Erythroblast (primary cell): ENCODE measurements around the gene PLEKHO2.

Experiments
- DNase-seq, 2 experiments: peaks; one replicate each; lab custom pipeline; 2025; lab: John Stamatoyannopoulos, UW
- GATA1 ChIP-seq: IDR thresholded peaks from 2 replicates; pipeline ENCODE4 v1.6.1; 2011; ENCODE audit warnings: low read depth, mild to moderate bottlenecking, control low read depth, low read length, moderate library complexity
- POLR2A ChIP-seq: IDR thresholded peaks from 2 replicates; pipeline ENCODE4 v1.6.1; 2011; ENCODE audit warnings: mild to moderate bottlenecking, low read length

Gene PLEKHO2

GRCh38 chr15:64897345-64897985 lies 55.8 kb downstream of the PLEKHO2 start:
- TF ChIP-seq POLR2A: no peak
- no peak for TF ChIP-seq GATA1
- peak; percentile 42 to 52 for DNase-seq

GRCh38 chr15:64898406-64898805 lies 56.7 kb downstream of the PLEKHO2 start:
- TF ChIP-seq GATA1 (no peak), POLR2A (no peak)
- no peak for DNase-seq

DNA sequence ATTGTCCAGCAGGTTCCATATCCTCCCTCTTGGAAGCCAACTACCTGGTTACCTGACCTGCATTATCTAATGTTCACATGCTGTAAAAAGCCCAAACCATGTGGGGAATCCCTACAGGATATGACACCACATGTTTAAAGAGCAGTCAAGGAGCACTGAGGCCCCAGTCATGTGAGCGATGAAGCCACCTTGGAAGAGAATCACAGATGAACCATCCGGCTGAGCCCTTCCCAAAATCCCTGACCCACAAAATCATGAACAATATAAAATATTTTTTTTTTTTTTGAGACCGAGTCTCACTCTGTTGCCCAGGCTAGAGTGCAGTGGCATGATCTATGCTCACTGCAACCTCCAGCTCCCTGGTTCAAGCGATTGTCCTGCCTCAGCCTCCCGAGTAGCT lies 59.4 kb downstream of the PLEKHO2 start:
- no peak for TF ChIP-seq POLR2A
- TF ChIP-seq GATA1: no peak
- no peak for DNase-seq

DNA sequence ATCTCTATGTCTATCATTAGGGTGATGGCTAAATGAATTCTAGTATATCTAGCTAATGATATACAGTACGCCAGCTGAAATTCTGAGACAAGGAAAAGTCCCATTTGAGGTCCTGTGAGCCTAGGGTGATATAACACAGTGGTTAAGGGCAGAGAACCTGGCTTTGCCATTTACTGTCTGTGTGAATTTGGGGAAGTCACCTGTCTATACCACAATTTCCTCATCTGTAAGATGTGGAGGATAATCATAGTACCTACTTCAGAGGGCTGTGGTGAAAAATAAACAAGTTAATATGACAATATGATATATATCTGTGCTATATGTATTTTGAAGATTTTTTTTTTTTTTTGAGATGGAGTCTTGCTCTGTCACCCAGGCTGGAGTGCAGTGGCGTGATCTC lies 60.2 kb downstream of the PLEKHO2 start:
- TF ChIP-seq POLR2A (no peak), GATA1 (no peak)
- DNase-seq: no peak

DNA sequence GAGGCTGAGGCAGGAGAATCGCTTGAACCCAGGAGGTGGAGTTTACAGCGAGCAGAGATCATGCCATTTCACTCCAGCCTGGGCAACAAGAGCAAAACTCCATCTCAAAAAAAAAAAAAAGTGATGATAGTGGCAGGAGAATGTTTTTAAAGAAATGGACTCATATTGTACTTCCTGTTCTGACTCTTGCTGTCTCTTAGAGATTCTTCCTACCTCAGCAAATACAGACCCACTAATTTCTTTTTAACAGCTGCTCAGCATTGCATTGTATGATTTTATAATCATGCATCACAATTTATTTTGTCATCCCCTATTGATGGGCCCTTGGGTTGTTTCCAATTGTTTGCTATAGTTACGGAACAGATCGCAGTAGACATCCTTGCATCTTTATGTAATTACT lies 61.1 kb downstream of the PLEKHO2 start:
- no peak for TF ChIP-seq GATA1
- TF ChIP-seq POLR2A: no peak
- DNase-seq: no peak

DNA sequence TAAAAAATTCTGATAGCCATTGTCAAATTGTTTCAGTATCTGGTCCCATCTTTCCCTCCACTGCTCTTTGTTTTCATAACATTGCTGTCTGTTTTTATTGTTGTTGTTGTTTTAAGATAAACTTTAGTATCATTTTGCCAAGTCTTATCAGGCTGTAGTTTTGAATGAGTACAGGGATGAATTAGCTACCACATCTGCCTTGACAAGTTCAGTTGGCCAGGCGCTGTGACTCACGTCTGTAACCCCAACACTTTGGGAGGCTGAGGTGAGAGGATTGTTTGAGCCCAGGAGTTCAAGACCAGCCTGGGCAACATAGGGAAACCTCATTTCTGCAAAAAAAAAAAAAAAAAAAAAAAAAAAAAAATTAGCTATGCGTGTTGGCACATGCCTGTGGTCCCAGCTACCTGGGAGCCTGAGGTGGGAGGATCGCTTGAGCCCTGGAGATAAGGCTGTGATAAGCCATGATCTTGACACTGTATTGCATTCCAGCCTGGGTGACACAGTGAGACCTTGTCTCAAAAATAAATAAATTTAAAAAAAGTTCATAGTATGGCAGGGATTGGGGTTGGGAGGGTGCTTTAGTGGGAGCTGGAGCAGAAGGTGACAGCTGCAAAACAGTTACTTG lies 61.7 kb downstream of the PLEKHO2 start:
- TF ChIP-seq GATA1 (no peak), POLR2A (no peak)
- no peak for DNase-seq

DNA sequence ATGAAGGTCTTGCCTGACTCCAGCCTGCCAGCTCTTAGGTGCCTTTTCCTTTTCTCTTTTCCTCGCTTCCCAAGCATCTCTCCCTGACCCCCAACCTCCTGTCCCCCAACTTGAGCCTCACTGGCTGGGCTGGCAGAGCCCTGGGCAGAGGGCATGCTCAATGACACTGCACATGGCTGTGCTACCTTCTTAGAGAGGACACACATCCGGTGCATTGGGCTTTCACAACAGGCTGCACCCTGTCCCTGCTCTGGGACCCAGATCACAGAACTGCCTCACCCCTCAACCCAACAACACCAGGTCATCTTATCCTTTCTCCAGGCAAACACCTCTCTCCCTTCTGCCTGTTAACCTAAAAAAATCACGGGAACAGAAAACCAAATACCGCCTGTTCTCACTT lies 62.5 kb downstream of the PLEKHO2 start:
- DNase-seq: no peak
- no peak for TF ChIP-seq POLR2A
- TF ChIP-seq GATA1: no peak

DNA sequence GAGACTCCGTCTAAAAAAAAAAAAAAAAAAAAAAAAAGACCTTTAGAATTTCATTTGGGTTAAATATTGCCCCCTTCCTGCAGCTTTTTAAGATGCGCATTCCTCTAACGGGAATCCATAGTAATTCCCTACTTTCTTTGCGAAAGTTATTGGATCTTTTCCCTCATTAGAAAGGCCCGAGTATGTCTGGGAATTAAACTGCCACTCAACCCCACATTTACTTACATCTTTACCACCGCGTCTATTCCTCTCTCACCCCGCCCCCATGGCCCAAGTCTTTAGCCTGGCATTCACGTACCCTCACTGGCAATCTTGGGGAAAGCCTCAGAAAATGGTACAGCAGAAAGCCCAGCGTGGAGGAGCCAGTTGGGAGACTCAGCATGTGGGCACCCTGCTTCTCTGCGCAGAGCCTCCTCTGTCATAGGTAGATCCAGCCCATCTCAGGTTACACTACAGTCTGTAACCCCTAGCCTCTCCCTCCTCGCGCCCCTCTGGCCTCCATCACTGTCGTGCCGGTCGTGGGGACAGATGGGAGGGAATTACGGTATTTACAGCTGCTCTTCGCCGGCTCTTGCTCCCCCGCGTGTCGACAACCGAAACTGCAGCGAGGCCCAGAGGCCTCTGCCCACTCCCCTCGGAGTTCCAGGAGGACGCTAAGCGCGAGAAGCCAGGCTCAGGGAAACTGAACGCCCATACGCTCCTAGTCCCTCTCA lies 63.6 kb downstream of the PLEKHO2 start:
- TF ChIP-seq POLR2A (no peak), GATA1 (no peak)
- DNase-seq: peak; percentile 71 to 78

DNA sequence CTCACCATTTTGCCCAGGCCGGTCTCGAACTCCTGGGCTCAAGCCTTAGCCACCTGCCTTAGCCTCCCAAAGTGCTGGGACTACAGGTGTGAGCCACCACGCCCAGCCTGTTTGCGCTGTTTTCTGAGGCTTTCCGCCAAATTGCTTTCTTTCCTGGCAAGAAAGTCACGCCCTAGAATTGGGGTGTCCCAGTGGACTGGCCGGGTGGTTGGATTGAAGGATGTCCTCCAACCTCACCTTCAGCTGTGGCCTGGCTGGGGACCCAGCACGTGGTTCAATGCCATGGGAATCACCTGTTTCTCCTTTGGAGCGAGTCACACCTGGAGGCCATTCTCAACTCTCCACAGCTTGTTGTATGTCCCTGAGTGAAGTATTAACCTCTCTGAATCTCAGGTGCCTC lies 64.2 kb downstream of the PLEKHO2 start:
- TF ChIP-seq POLR2A (no peak), GATA1 (no peak)
- no peak for DNase-seq

DNA sequence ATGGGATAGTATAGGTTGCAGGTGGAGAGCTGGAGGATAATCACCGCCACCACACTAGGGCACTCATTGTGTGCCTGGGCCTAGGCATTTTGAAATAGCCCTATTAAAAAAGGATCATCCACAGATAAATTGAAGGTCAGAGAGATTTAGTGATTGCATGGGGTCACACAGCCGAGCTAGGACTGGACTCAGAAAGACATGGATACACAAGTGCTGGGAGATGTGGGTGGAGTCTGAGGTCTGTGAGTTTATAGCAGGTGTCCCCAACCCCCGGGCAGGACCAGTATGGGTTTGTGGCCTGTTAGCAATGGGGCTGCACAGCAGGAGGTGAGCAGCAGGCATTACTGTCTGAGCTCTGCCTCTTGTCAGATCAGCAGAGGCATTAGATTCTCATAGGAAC lies 64.7 kb downstream of the PLEKHO2 start:
- TF ChIP-seq GATA1 (no peak), POLR2A (no peak)
- no peak for DNase-seq

- TF ChIP-seq POLR2A (no peak), GATA1 (no peak)
- no peak for DNase-seq
Observed at GRCh38 chr15:64907991-64908390, 66.3 kb downstream of the PLEKHO2 start.

DNA sequence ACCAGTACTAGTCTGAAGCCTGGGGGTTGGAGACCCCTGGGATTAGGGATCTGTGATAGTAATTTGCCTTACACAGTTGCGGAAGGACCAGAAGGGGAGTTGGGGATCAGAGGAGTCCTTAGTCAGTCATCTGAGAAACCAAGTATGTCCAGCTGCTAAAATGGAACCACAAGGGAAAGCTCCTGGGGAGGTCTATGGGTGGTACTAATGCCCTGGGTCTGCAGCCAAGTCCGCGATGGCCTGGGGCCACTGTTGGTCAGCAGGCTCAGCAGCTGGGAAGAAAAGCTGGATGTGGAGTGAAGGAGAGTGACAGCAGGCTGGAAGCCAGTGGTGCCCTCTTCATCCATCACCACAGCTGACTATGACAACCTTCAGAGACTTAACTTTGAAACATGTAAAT lies 67.8 kb downstream of the PLEKHO2 start:
- TF ChIP-seq GATA1 (no peak), POLR2A (no peak)

GRCh38 chr15:64911311-64912186 lies 69.8 kb downstream of the PLEKHO2 start, which contains the start of gene ANKDD1A:
ANKDD1A (plus strand) TSS chr15:64911902; CDS start chr15:64911931, 29 bp downstream.
- TF ChIP-seq POLR2A (no peak), GATA1 (no peak)
- DNase-seq: peak; percentile 15 to 19

More for the DNA sequence above, 67.8 kb downstream of the PLEKHO2 start:
- DNase-seq: no peak
